DND-41 (cell line): ENCODE measurements around the gene TNIK.

Source experiments
- ATAC-seq: fragments of 200-7000 bp; cut with Tn5 transposase; 3 replicates; pipeline ENCODE4 v1.9.1; 2021; ENCODE audit warnings: low read depth; ENCODE audit not compliant: insufficient read depth
- DNase-seq: peaks from one replicate; pipeline ENCODE4 v3.0.0-alpha.2; 2020
- H2AFZ ChIP-seq: 2 replicates; pipeline ENCODE4 v1.6.0; 2012; ENCODE audit warnings: low read depth, low read length
- H3K27ac ChIP-seq: 2 replicates; pipeline ENCODE4 v1.5.1; 2012; ENCODE audit warnings: low read length, inconsistent platforms
- H3K27me3 ChIP-seq: fragments of 200-600 bp; sonication (generic); 2 replicates; pipeline ENCODE4 v1.6.0; 2012; ENCODE audit warnings: low read length, mild to moderate bottlenecking, inconsistent platforms; ENCODE audit not compliant: insufficient read depth, poor library complexity
- H3K36me3 ChIP-seq: 2 replicates; pipeline ENCODE4 v1.5.1; 2012; ENCODE audit warnings: low read length, inconsistent platforms; ENCODE audit not compliant: insufficient read depth
- H3K4me1 ChIP-seq: 2 replicates; pipeline ENCODE4 v1.5.1; 2012; ENCODE audit warnings: mild to moderate bottlenecking, low read length; ENCODE audit not compliant: insufficient read depth
- H3K4me2 ChIP-seq: 2 replicates; pipeline ENCODE4 v1.6.0; 2012; ENCODE audit warnings: mild to moderate bottlenecking, moderate library complexity, low read length, inconsistent platforms; ENCODE audit not compliant: insufficient read depth
- H3K4me3 ChIP-seq, 2 experiments: fragments of 200-600 bp in 1 of 2; shearing (Covaris generic) in 1 of 2; 2 replicates each; pipeline ENCODE4 v1.5.1; 2012 to 2016; ENCODE audit warnings: inconsistent platforms in 2 of 2, low read length in 2 of 2, mild to moderate bottlenecking in 2 of 2, low read depth in 1 of 2, moderate library complexity in 1 of 2
- H3K79me2 ChIP-seq: 2 replicates; pipeline ENCODE4 v1.6.0; 2012; ENCODE audit warnings: low read length, inconsistent platforms; ENCODE audit not compliant: insufficient read depth
- H3K9ac ChIP-seq: 2 replicates; pipeline ENCODE4 v1.6.0; 2012; ENCODE audit warnings: low read depth, mild to moderate bottlenecking, inconsistent platforms, low read length, moderate library complexity
- H3K9me3 ChIP-seq: 2 replicates; pipeline ENCODE4 v1.5.1; 2012; ENCODE audit warnings: low read length, moderate library complexity, mild to moderate bottlenecking, inconsistent platforms; ENCODE audit not compliant: insufficient read depth, severe bottlenecking
- H4K20me1 ChIP-seq: 2 replicates; pipeline ENCODE4 v1.6.0; 2012; ENCODE audit warnings: low read length; ENCODE audit not compliant: insufficient read depth
- EZH2 ChIP-seq: IDR thresholded peaks from 3 replicates; pipeline ENCODE4 v1.6.1; 2012; ENCODE audit warnings: borderline replicate concordance, low read depth, mild to moderate bottlenecking, moderate library complexity, low read length, inconsistent platforms; ENCODE audit not compliant: severe bottlenecking
- TF ChIP-seq, protein P1 (sequence below): IDR thresholded peaks from 2 replicates; pipeline ENCODE4 v1.5.1; 2012; ENCODE audit warnings: borderline replicate concordance, low read length, moderate library complexity, mild to moderate bottlenecking; ENCODE audit not compliant: poor library complexity, severe bottlenecking; ENCODE audit errors: extremely low read depth

Gene TNIK

DNA sequence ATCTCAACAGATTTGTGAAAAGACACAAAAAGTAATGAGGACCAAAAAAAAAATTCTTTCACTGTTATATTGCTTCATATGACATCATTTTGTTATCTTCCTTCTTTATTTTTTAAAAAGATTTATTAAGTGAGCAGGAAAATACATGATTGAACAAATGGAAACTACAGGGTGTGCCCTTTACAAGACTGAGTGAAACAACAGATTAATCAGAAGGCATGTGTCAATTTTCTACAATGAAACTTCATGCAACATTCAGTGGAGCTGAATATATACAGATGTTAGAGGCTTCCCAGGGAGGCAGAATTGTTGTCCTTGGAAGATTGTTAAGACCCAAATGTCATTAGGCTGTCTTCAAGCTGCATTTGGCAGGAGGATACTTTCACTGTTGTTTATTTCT lies 405.3 kb downstream of the TNIK start:
- H3K4me3 ChIP-seq: no peak overlapping the region
- no peak for TF ChIP-seq EZH2
- TF ChIP-seq, protein P1, sequence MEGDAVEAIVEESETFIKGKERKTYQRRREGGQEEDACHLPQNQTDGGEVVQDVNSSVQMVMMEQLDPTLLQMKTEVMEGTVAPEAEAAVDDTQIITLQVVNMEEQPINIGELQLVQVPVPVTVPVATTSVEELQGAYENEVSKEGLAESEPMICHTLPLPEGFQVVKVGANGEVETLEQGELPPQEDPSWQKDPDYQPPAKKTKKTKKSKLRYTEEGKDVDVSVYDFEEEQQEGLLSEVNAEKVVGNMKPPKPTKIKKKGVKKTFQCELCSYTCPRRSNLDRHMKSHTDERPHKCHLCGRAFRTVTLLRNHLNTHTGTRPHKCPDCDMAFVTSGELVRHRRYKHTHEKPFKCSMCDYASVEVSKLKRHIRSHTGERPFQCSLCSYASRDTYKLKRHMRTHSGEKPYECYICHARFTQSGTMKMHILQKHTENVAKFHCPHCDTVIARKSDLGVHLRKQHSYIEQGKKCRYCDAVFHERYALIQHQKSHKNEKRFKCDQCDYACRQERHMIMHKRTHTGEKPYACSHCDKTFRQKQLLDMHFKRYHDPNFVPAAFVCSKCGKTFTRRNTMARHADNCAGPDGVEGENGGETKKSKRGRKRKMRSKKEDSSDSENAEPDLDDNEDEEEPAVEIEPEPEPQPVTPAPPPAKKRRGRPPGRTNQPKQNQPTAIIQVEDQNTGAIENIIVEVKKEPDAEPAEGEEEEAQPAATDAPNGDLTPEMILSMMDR: no peak
- H3K9ac ChIP-seq: no peak overlapping the region
- no peaks in the 10 kb centered on the region for H3K9me3 ChIP-seq
- no peaks in the 10 kb centered on the region for H4K20me1 ChIP-seq
- DNase-seq: no peak
- no peak for ATAC-seq
- H3K4me1 ChIP-seq: no peaks in the 10 kb centered on the region
- H3K27me3 ChIP-seq: peaks cover 9% of the 10 kb centered on the region
- H3K27ac ChIP-seq: no peak overlapping the region
- H3K36me3 ChIP-seq: no peaks in the 10 kb centered on the region
- no peak overlapping the region for H2AFZ ChIP-seq
- no peak overlapping the region for H3K4me2 ChIP-seq
- H3K79me2 ChIP-seq: no peaks in the 10 kb centered on the region

DNA sequence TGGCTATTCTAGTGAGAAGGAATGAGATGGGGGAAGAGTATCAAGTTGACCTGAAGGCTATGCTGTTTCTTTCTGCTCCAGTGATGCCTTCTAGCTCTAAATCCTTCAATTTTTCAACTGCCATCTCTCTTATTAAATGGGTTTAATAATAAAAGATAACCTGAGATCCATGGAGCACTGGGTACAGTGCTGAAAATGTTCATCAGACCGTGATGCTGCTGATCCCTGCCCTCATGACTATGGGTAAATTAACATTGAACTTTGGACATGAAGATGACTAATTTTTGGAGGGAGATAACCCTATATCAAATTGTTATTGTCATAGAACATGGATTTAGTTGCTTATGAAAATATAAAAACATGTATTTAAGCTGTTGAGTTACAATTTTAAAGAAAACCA lies 406.0 kb downstream of the TNIK start:
- no peak for TF ChIP-seq EZH2
- TF ChIP-seq, protein P1: no peak
- Histone ChIP-seq H3K4me3 (no peak overlapping the region), H2AFZ (no peak overlapping the region), H3K9me3 (no peaks in the 10 kb centered on the region), H3K79me2 (no peaks in the 10 kb centered on the region), H3K27ac (no peak overlapping the region), H4K20me1 (no peaks in the 10 kb centered on the region), H3K27me3 (peaks cover 9% of the 10 kb centered on the region), H3K4me1 (no peaks in the 10 kb centered on the region), H3K9ac (no peak overlapping the region), H3K36me3 (no peaks in the 10 kb centered on the region), H3K4me2 (no peak overlapping the region)
- ATAC-seq: no peak
- DNase-seq: no peak

GRCh38 chr3:171049861-171050444 lies 410.3 kb downstream of the TNIK start:
- DNase-seq (peak; percentile 14), ATAC-seq (peak; percentile 62)
- Histone ChIP-seq H3K27me3 (peaks cover 2% of the 10 kb centered on the region), H3K27ac (no peak overlapping the region), H3K79me2 (no peaks in the 10 kb centered on the region), H3K9ac (no peak overlapping the region), H2AFZ (no peak overlapping the region), H3K4me3 (no peak overlapping the region), H3K4me2 (no peak overlapping the region), H3K4me1 (no peaks in the 10 kb centered on the region), H3K9me3 (no peaks in the 10 kb centered on the region), H4K20me1 (no peaks in the 10 kb centered on the region), H3K36me3 (no peaks in the 10 kb centered on the region)
- TF ChIP-seq, protein P1: peak; percentile 60
- TF ChIP-seq EZH2: no peak
